WTC11 (cell line): ENCODE results near the gene TP63.

Experiments
- ATF1 ChIP-seq: sonication (generic); formaldehyde crosslinking; IDR thresholded peaks from 2 replicates; pipeline ENCODE4 v1.8.1; 2023; ENCODE audit warnings: mild to moderate bottlenecking, moderate library complexity, missing genetic modification reagents
- ATF2 ChIP-seq: sonication (generic); formaldehyde crosslinking; IDR thresholded peaks from 2 replicates; pipeline ENCODE4 v1.8.1; 2022; ENCODE audit warnings: low read depth, missing genetic modification reagents, borderline replicate concordance
- CTCF ChIP-seq: fragments of 200-600 bp; IDR thresholded peaks from 2 replicates; pipeline ENCODE4 v1.8.0; 2022; ENCODE audit warnings: antibody characterized with exemption
- ETV6 ChIP-seq: sonication (generic); formaldehyde crosslinking; IDR thresholded peaks from 2 replicates; pipeline ENCODE4 v1.8.1; 2022; ENCODE audit warnings: mild to moderate bottlenecking, missing genetic modification reagents
- FOXP4 ChIP-seq: sonication (generic); formaldehyde crosslinking; IDR thresholded peaks from 2 replicates; pipeline ENCODE4 v1.8.0; 2022; ENCODE audit warnings: mild to moderate bottlenecking, missing genetic modification reagents
- IRF1 ChIP-seq: sonication (generic); formaldehyde crosslinking; IDR thresholded peaks from 2 replicates; pipeline ENCODE4 v1.8.0; 2023; ENCODE audit warnings: missing genetic modification reagents
- MAX ChIP-seq: sonication (generic); formaldehyde crosslinking; IDR thresholded peaks from 2 replicates; pipeline ENCODE4 v1.8.0; 2022; ENCODE audit warnings: mild to moderate bottlenecking, missing genetic modification reagents
- TCF7 ChIP-seq: sonication (generic); formaldehyde crosslinking; IDR thresholded peaks from 2 replicates; pipeline ENCODE4 v1.8.0; 2022; ENCODE audit warnings: mild to moderate bottlenecking, low read depth, missing genetic modification reagents, moderate library complexity
- ZMAT4 ChIP-seq: fragments of 250-450 bp; sonication (Bioruptor Pico); IDR thresholded peaks from 2 replicates; pipeline ENCODE4 v1.9.0; 2021; ENCODE audit warnings: mild to moderate bottlenecking
- ZNF232 ChIP-seq: sonication (generic); formaldehyde crosslinking; IDR thresholded peaks from 2 replicates; pipeline ENCODE4 v1.8.0; 2022; ENCODE audit warnings: mild to moderate bottlenecking, missing genetic modification reagents
- ZNF317 ChIP-seq: sonication (generic); formaldehyde crosslinking; IDR thresholded peaks from 2 replicates; pipeline ENCODE4 v1.8.1; 2023; ENCODE audit warnings: low read depth, mild to moderate bottlenecking, moderate library complexity, missing genetic modification reagents, borderline replicate concordance
- ZNF423 ChIP-seq: fragments of 250-450 bp; sonication (Bioruptor Pico); IDR thresholded peaks from 2 replicates; pipeline ENCODE4 v2.1.2; 2022; ENCODE audit warnings: mild to moderate bottlenecking, moderate library complexity

GRCh38 chr3:189772584-189772983 lies 141.4 kb downstream of the TP63 start:
- no peak for TF ChIP-seq CTCF
- TF ChIP-seq ZNF317 (CRISPR knock-in tag): no peak
- TF ChIP-seq FOXP4 (CRISPR knock-in tag): no peak
- TF ChIP-seq ZNF423 (CRISPR knock-in tag): no peak
- TF ChIP-seq ATF1 (CRISPR knock-in tag): no peak
- no peak for TF ChIP-seq TCF7
- TF ChIP-seq ETV6 (CRISPR knock-in tag): no peak
- no peak for TF ChIP-seq ZMAT4
- TF ChIP-seq IRF1 (CRISPR knock-in tag): no peak
- TF ChIP-seq MAX: no peak
- no peak for TF ChIP-seq ZNF232 (CRISPR knock-in tag)
- no peak for TF ChIP-seq ATF2
